ENCODE measurements around the gene ZHX3. TPM values are rescaled to one million over a fixed set of nuclear protein-coding genes. Genes with fewer than 3 reads are reported as not detected.
"Not testable (repeated sequence)": the region's sequence is repeated elsewhere in the genome, so short reads cannot be mapped to it uniquely, and the experiment has no call there.

The ZHX3 gene
- polyA plus RNA-seq, 6 donors from 2014 or later: 3.8 to 27.8 (median 11.9) TPM

DNA sequence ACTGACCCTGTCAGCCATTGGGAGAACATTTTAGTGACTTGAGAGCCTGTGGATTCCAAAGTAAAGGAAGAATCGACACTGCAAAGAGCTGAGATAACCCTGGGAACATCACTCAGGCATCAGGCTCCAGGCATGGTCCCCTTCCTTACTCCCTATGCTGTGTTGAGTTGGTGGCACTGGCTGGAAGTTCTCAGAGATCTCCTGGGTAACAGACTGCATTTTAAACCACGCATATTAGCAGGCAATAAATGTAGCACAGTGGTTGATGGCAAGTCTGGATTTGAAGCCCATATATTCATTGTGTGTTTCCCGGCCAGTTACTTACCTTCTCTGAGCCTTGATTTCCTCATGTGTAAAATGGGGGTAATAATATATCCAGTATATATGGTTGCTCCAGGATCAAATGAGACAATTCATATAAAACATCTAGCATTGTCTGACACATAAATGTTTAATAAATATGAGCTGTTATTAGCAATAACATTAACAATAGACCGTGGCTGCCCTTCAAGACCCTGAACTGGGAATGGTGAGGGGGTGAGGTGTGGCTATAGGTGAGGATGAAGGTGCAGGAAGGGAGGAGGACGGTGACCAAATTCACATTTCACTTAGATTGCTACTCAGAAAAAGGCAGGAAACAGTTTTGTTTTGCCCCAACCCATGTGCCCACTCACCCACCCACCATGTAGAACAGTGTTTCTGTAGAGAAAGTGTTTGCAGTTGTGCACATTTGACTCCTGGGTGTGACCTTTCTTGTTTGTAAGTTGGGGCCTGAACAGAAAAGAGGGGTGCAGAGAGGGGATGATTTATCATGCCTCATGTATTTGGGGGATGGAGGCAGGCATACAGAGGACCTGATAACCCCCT is 178.1 kb downstream of the ZHX3 start:
- Mint-ChIP-seq H3K4me3 (peak overlapping the region in 6 of 8 donors; percentile 87 to 95 (median 90)), H3K4me1 (peaks cover 63 to 74% (median 66%) of the 10 kb centered on the region in 3 donors), H3K36me3 (peaks cover 0 to 1% of the 10 kb centered on the region in 2 donors), H3K9me3 (no peaks in the 10 kb centered on the region), H3K27me3 (peaks cover 0 to 14% (median 0%) of the 10 kb centered on the region in 3 donors), H3K27ac (peak overlapping the region in 5 of 6 donors; percentile 12 to 93 (median 69))
- DNase-seq: no peak
- no peak for ATAC-seq (ENCODE audit: low read depth in 2 of 2)

DNA sequence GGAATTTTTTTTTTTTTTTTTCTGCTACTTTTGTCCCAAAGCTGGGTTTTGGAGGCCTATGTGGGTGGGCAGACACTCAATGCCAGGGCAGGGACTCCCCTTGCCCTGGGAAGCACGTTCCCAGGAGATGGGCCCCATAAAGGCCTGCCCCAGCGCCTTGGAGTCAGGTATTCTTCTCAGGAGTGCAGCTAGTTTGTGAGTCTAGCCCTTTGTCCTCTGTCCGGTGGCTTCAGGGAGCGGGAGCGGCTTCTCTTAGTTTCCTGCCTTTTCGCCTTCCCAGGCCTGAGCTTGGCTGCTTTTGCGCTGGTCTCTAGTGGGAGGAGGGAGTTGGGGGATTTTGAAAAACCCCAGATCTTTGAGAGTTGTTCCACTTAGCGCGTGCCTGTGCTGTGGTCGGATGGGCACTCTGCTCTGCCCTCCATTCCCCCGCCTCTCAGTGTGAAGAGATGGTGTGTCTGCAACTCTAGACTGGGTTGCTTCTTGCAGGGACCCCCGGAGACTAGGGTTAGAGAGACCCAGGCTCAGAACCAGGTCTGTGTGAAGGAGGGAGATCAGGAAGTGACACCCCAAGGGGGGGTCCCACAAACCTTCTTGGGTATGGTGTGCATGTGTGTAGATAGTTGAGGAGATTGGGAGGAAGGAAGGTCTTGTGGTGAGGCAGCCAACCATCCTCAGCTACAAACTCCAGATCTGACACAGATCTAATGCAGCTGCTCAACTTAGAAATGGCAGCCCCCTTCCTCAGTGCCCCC is 178.9 kb downstream of the ZHX3 start:
- peak; percentile 14 for DNase-seq
- H3K4me3 Mint-ChIP-seq: peak overlapping the region; percentile 77 to 95 (median 90)
- H3K27me3 Mint-ChIP-seq: peaks cover 0 to 14% (median 0%) of the 10 kb centered on the region in 3 donors
- H3K36me3 Mint-ChIP-seq: no peaks in the 10 kb centered on the region
- H3K4me1 Mint-ChIP-seq: peaks cover 65 to 70% (median 66%) of the 10 kb centered on the region in 3 donors
- H3K27ac Mint-ChIP-seq: peak overlapping the region; percentile 69 to 93 (median 87)
- ATAC-seq (ENCODE audit: low read depth in 2 of 2): peak in 1 of 2 donors; percentile 9
- H3K9me3 Mint-ChIP-seq: no peaks in the 10 kb centered on the region

DNA sequence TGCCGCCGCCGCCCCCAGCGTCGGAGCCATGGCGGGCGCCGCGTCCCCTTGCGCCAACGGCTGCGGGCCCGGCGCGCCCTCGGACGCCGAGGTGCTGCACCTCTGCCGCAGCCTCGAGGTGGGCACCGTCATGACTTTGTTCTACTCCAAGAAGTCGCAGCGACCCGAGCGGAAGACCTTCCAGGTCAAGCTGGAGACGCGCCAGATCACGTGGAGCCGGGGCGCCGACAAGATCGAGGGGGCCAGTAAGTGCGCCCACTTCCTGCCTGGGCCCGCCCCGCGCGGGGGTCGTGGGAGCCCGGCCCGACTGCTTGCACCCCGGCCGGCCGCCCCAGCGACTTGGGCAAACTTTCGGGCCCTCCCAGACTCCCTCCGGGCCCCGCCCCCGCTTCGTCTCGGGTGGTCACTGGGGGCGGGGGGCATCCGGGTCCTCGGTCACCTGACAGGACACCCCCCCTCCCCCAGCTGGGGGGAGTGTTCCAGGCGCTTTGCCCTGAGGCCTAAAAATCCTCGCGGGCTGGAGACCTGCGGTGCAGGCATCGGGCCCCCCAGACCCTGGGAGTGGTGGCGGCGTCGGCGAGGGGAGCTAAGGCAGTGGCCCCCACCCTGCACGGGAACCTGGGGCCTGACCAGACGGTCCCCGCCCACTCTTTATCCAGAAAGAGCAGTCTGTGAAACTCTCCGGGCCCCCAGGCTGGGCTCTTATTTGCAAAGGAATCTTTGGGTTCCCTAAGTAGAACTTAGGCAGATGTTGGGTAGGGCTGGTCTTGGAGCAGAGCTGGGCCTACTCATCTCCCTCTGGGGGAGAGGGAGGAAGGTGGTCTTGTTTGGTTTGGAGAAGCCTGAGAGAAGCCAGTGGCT is 179.7 kb downstream of the ZHX3 start:
- no peaks in the 10 kb centered on the region for H3K36me3 Mint-ChIP-seq
- H3K9me3 Mint-ChIP-seq: no peaks in the 10 kb centered on the region
- DNase-seq (peak; percentile 54), ATAC-seq (ENCODE audit: low read depth in 2 of 2) (peak; percentile 15 to 17)
- H3K27me3 Mint-ChIP-seq: peaks cover 0 to 14% (median 0%) of the 10 kb centered on the region in 3 donors
- peak overlapping the region; percentile 49 to 93 (median 84) for H3K27ac Mint-ChIP-seq
- H3K4me3 Mint-ChIP-seq: peak overlapping the region; percentile 77 to 95 (median 90)
- peaks cover 58 to 62% (median 60%) of the 10 kb centered on the region in 3 donors for H3K4me1 Mint-ChIP-seq

DNA sequence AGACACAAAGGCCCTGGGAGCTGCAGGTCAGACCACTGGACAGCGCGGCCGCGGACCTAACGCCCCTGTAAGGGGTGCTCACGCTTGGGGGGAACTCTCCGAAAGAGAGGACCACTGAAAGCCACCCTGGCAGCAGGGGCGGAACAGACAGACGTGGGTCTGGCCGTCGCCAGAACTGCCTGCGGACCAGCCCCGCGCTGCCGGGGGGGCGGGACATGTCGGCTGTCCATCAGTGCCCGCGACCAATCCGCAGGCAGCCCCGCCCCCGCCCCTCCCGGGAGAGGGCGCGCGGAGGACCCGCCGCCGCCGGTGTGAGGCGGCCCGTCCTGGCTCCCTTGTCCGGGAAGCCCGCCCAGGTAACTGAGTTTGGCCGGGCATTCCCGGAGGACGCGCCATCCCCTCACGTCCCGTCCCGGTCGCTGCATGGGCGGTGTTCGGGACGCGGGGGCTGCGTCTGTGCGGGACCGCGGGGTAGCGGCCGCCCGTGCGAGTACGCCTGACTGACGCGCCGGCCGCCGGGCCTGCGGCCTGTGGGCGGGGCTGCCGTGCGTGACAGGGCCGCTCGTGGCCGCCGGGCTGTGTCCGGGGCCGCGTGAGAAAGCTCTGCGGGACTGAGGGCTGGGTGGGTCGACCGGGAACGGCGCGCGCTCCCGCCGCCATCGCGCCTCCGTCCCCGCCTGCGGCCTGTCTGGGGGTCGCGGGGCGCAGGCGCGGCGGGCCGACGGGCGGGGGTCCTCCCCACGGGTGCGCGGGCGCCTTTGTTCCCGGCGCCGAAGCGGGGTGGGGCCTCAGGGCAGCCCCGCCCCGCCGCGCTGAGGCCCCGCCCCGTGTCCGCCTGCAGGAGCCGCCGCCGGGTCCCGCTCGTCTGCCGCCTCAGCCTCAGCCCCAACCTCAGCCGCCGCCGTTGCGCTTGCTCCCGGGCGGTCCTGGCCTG is 180.6 kb downstream of the ZHX3 start, which contains the start of gene PLCG1:
Gene PLCG1 (plus strand): TSS at position 864 of the 934 bp plus-strand sequence. CDS start 99 bp downstream, outside the sequence.
- ATAC-seq (ENCODE audit: low read depth in 2 of 2) (peak; percentile 70 to 74), DNase-seq (peak; percentile 81)
- Mint-ChIP-seq H3K27me3 (peaks cover 0 to 9% (median 0%) of the 10 kb centered on the region in 3 donors), H3K9me3 (no peaks in the 10 kb centered on the region), H3K4me3 (peak within 1 kb of the TSS; percentile 86 to 96 (median 92)), H3K4me1 (peaks cover 49 to 53% (median 52%) of the 10 kb centered on the region in 3 donors), H3K27ac (peak within 1 kb of the TSS; percentile 75 to 94 (median 90)), H3K36me3 (no peaks in the 10 kb centered on the region)

DNA sequence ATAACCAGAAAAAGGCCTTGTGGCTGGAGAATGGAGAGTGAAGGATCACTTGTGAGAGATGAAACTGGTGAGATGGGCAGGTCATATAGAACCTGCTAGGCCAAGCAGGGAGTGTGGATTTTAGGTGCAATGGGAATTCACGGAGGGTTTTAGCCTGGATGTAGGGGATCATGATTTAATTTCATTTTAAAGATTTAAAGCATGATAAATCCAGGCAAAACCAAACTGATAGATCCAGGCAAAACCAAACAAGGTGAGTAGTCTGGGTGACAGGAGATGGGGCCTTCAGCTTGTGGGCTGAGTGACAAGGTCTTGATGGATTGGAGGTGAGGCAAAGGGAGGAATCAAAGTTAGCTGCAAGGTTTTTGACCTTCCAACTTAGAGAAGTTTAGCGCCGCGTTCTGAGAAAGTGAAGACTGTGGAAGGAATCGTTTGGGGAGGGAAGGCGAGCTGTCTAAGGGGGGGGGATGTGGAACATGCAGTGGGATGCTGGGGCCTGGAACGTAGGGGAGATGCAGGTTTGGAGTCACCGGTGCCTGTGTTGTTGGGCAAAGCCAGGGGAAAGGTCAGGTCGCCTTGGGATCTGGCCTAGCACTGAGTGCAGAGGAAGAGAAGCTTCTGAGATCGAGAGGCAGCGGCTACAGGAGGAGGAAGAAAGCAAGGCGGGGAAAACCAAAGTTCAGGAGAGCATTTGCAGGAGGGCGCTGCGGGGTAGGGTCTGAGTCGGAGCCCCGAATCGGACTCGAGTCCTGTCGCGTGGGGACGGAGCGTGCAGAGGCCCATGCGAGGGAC is 181.4 kb downstream of the ZHX3 start:
- DNase-seq: no peak
- H3K27me3 Mint-ChIP-seq: peaks cover 0 to 4% (median 0%) of the 10 kb centered on the region in 3 donors
- peak overlapping the region; percentile 5 to 94 (median 64) for H3K27ac Mint-ChIP-seq
- no peaks in the 10 kb centered on the region for H3K9me3 Mint-ChIP-seq
- peaks cover 43 to 48% (median 44%) of the 10 kb centered on the region in 3 donors for H3K4me1 Mint-ChIP-seq
- H3K4me3 Mint-ChIP-seq: peak overlapping the region; percentile 86 to 96 (median 92)
- ATAC-seq (ENCODE audit: low read depth in 2 of 2): no peak
- no peaks in the 10 kb centered on the region for H3K36me3 Mint-ChIP-seq

DNA sequence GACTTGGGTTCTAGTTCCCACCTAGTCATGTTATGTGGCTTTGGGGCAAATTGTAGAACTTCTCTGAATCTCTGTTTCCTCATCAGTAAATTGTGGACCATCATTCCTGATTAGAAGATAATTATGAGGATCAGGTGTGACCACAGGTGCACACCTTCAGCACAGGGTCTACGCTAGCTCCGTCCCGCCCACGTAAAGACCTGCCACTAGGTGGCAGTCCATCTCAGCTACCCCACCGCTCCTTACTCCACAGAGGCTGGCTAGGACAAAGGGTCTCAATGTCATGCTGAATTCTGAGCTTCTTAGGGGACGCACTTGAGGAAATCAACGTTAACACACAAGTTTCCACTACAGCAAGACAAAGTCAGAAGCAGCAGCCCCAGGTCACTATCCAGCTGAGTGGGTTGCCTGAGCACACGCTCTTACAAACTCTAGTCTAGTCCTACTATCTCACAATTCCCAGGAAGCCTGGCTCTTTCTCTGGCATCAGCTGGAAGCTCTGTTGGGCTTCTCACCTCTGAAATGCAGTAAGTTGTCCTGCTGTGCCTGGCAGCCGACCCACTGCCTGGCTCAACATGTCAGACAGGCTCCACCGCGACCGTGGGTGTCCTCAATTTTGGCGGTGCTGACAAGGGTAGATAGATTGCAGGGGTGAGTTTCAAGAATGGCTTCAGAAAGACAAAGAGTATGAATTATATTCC is 182.2 kb downstream of the ZHX3 start:
- Mint-ChIP-seq H3K4me1 (peaks cover 36 to 40% (median 37%) of the 10 kb centered on the region in 3 donors), H3K27me3 (no peaks in the 10 kb centered on the region), H3K4me3 (peak overlapping the region; percentile 86 to 96 (median 92)), H3K9me3 (no peaks in the 10 kb centered on the region), H3K36me3 (peaks cover 0 to under 1% of the 10 kb centered on the region in 2 donors), H3K27ac (peak overlapping the region in 4 of 6 donors; percentile 15 to 73 (median 25))
- ATAC-seq (ENCODE audit: low read depth in 2 of 2): peak; percentile 40
- DNase-seq: peak; percentile 56

DNA sequence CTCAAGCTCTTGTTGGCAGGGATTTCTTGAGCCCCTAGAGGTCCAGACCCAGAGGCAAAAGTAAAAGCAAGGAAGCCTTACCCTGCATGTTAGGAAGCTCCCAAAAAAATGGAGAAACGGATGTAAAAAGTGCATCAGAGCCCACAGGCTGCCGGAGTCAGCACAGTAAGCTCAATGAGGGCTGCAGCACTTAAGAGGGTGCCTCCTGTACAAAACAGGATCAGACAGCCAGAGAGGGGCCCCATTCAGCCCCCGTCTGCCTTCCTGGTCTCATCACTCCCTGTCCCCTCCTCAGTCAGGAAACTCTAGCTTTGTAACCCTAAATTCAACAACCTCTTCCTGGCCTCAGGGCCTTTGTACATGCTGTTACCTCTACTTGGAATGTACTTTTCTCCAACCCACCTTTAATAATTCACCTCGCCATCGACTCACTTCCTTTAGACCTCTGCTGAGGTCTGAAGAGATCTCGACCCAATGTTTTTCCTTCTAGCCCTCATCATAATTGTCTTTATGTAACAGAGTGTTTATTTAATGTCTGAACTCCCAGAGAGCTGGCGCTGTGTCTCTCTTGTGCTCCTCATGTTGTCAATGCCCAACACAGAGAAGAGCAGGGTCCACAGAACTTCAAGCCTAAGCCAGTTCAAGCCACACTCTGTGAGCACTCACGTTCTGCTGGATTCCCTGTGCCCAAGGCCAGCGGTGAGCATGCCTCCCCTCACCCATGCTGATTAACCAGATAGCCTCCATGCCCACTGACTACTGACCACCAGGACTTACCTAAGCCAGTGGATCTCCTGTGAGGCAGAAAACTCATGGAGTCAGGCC is 183.0 kb downstream of the ZHX3 start:
- H3K4me1 Mint-ChIP-seq: peaks cover 29 to 33% (median 29%) of the 10 kb centered on the region in 3 donors
- H3K9me3 Mint-ChIP-seq: no peaks in the 10 kb centered on the region
- peaks cover 0 to 4% of the 10 kb centered on the region in 2 donors for H3K36me3 Mint-ChIP-seq
- H3K27me3 Mint-ChIP-seq: no peaks in the 10 kb centered on the region
- peak overlapping the region in 2 of 6 donors; percentile 15 to 44 for H3K27ac Mint-ChIP-seq
- ATAC-seq (ENCODE audit: low read depth in 2 of 2) (no peak), DNase-seq (no peak)
- peak overlapping the region in 1 of 8 donors; percentile 58 for H3K4me3 Mint-ChIP-seq

DNA sequence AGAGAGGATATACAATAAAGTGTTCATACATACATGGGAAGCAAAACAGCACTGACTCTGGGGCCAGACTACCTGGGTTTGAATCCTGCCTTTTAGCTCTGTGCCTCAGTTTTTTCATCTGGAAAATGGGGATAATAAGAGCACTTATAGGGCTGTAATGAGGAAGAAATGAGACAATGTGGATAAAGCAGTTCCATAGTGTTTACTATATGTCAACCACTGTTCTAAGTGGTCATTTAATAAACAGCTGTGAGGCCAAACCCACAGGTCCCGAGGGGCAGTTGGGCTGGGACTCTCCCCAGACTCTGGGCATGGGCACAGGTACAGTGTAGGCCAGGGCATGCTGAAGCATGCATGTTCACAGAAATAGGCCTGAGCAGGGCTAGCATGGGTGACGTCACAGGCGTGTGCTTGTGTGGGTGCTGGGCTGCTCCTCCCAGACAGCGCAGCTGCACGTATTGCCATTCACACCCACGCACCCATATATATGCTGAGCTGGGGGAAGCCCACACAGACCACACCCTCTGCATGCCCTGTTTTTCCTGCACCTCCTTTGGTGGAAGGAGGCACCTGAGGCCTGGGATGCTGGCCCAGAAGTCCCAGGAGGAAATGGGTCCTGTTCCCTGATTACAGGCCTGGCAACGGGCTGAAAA is 183.7 kb downstream of the ZHX3 start:
- no peaks in the 10 kb centered on the region for H3K9me3 Mint-ChIP-seq
- no peaks in the 10 kb centered on the region for H3K27me3 Mint-ChIP-seq
- H3K4me1 Mint-ChIP-seq: peaks cover 22 to 26% (median 22%) of the 10 kb centered on the region in 3 donors
- peak overlapping the region in 1 of 8 donors; percentile 58 for H3K4me3 Mint-ChIP-seq
- H3K27ac Mint-ChIP-seq: peak overlapping the region in 2 of 6 donors; percentile 33 to 41
- no peak for DNase-seq
- peak in 1 of 2 donors; percentile 12 for ATAC-seq (ENCODE audit: low read depth in 2 of 2)
- H3K36me3 Mint-ChIP-seq: peaks cover 0 to 4% of the 10 kb centered on the region in 2 donors

DNA sequence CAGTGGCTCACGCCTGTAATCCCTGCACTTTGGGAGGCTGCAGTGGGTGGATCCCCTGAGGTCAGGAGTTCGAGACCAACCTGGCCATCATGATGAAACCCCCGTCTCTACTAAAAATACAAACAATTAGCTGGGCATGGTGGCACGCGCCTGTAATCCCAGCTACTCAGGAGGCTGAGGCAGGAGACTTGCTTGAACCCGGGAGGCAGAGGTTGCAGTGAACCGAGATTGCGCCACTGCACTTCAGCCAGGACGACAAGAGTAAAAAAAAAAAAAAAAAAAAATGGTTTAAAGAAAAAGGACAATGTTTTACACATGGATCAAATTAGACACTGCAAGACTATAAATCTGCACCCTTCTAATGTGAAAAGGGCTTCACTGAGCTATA is 185.1 kb downstream of the ZHX3 start:
- not testable (repeated sequence) for H3K4me3 Mint-ChIP-seq; H3K27me3 Mint-ChIP-seq; DNase-seq; ATAC-seq (ENCODE audit: low read depth in 2 of 2); H3K9me3 Mint-ChIP-seq; H3K36me3 Mint-ChIP-seq; H3K27ac Mint-ChIP-seq
- peaks cover 13 to 18% (median 14%) of the 10 kb centered on the region in 3 donors for H3K4me1 Mint-ChIP-seq

Measured in naive B cell (primary cell).